ENCODE measurements around the gene HCN4. TPM values are rescaled to one million over a fixed set of nuclear protein-coding genes. Genes with fewer than 3 reads are reported as not detected.

Gene HCN4
- polyA plus RNA-seq, 1 donor from 2014 or later = 4.0 TPM

DNA sequence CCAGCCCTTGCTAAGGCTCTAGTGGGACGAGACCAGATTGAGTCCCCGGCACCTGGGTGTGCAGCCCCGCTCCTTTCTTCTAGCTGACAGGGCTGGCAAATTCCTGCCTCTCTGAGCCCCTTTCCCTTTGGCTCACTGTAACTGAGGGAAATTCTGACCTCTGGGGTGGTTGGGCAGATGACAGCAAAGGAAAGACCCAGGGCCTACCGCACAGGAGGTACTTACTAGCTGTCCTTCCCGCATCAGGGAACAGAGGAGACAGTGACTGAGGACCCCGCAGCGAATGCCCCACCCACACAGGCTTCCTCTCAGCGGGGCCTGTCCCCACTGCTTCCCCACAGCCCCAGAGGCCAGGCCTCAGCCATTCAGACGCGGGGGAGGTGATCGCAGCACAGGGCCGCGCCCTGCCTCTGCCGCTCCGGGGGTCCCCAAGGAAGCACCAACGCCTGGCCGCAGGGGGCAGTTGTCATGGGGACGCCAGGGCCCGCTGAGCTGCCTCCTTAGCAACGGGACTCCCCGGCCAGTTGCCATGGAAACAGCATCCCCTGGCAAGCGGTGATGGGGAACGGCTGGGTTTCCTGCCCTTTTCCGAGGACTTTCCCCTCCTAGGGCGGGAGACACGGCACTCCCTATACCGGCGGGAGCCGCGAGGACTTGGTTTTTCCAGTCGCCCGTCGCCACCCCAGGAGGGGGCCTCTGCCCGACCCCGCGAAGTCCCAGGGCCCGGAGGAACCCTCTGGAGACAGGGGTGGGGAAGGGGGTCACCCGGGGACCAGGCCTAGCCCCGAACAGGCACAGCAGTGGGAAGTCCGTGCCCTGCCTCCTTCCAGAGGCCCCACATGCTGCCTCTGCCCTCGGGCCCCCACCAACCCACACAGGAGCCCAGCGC is 50.1 kb downstream of the HCN4 start:
- H3K79me2 ChIP-seq (replicated peaks; ENCODE audit: insufficient read depth, low read length) = no peaks in the 10 kb centered on the region
- H2AFZ ChIP-seq (ENCODE audit: low read depth, low read length) = peak overlapping the region; percentile 24
- no peaks in the 10 kb centered on the region for H4K20me1 ChIP-seq (ENCODE audit: insufficient read depth)
- peak overlapping the region; percentile 54 for H3K4me2 ChIP-seq (ENCODE audit: low read length)
- H3K9me2 ChIP-seq (ENCODE audit: insufficient read depth, low read length) = no peaks in the 10 kb centered on the region
- H3K4me3 ChIP-seq (ENCODE audit: low read length) = peak overlapping the region; percentile 59
- H3K27ac ChIP-seq (ENCODE audit: low read length) = peak overlapping the region; percentile 98
- H3K36me3 ChIP-seq (ENCODE audit: insufficient read depth, low read length) = no peaks in the 10 kb centered on the region
- H3K9me3 ChIP-seq (ENCODE audit: low read length) = no peaks in the 10 kb centered on the region
- H3K27me3 ChIP-seq (ENCODE audit: insufficient read depth, low read depth, low read length) = no peaks in the 10 kb centered on the region
- H3F3A ChIP-seq (ENCODE audit: insufficient read depth, low read length, poor library complexity, severe bottlenecking) = peaks cover 5% of the 10 kb centered on the region
- peak overlapping the region; percentile 70 for H3K9ac ChIP-seq (ENCODE audit: low read length)
- TF ChIP-seq POLR2AphosphoS5 (IDR thresholded peaks at IDR 0.05) = peak; percentile 72
- no peak for TF ChIP-seq TAF1 (IDR thresholded peaks at IDR 0.05; ENCODE audit: low read depth)
- TF ChIP-seq RAD21 (conservative IDR thresholded peaks at IDR 0.05) = peak; percentile 34
- TF ChIP-seq, protein P1, sequence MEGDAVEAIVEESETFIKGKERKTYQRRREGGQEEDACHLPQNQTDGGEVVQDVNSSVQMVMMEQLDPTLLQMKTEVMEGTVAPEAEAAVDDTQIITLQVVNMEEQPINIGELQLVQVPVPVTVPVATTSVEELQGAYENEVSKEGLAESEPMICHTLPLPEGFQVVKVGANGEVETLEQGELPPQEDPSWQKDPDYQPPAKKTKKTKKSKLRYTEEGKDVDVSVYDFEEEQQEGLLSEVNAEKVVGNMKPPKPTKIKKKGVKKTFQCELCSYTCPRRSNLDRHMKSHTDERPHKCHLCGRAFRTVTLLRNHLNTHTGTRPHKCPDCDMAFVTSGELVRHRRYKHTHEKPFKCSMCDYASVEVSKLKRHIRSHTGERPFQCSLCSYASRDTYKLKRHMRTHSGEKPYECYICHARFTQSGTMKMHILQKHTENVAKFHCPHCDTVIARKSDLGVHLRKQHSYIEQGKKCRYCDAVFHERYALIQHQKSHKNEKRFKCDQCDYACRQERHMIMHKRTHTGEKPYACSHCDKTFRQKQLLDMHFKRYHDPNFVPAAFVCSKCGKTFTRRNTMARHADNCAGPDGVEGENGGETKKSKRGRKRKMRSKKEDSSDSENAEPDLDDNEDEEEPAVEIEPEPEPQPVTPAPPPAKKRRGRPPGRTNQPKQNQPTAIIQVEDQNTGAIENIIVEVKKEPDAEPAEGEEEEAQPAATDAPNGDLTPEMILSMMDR (IDR thresholded peaks at IDR 0.05; ENCODE audit: poor library complexity, severe bottlenecking) = peak; percentile 16
- TF ChIP-seq SMC3 (conservative IDR thresholded peaks at IDR 0.05; ENCODE audit: poor library complexity) = peak; percentile 47
- TF ChIP-seq EZH2 (IDR thresholded peaks at IDR 0.05; ENCODE audit: borderline replicate concordance, insufficient read depth, low read length, poor library complexity, severe bottlenecking) = no peak
- peak; percentile 84 for TF ChIP-seq MXI1 (conservative IDR thresholded peaks at IDR 0.05; ENCODE audit: poor library complexity, severe bottlenecking)
- peak; percentile 92 for TF ChIP-seq EP300 (conservative IDR thresholded peaks at IDR 0.05; ENCODE audit: poor library complexity, severe bottlenecking)
- TF ChIP-seq, protein P2, sequence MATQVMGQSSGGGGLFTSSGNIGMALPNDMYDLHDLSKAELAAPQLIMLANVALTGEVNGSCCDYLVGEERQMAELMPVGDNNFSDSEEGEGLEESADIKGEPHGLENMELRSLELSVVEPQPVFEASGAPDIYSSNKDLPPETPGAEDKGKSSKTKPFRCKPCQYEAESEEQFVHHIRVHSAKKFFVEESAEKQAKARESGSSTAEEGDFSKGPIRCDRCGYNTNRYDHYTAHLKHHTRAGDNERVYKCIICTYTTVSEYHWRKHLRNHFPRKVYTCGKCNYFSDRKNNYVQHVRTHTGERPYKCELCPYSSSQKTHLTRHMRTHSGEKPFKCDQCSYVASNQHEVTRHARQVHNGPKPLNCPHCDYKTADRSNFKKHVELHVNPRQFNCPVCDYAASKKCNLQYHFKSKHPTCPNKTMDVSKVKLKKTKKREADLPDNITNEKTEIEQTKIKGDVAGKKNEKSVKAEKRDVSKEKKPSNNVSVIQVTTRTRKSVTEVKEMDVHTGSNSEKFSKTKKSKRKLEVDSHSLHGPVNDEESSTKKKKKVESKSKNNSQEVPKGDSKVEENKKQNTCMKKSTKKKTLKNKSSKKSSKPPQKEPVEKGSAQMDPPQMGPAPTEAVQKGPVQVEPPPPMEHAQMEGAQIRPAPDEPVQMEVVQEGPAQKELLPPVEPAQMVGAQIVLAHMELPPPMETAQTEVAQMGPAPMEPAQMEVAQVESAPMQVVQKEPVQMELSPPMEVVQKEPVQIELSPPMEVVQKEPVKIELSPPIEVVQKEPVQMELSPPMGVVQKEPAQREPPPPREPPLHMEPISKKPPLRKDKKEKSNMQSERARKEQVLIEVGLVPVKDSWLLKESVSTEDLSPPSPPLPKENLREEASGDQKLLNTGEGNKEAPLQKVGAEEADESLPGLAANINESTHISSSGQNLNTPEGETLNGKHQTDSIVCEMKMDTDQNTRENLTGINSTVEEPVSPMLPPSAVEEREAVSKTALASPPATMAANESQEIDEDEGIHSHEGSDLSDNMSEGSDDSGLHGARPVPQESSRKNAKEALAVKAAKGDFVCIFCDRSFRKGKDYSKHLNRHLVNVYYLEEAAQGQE (IDR thresholded peaks at IDR 0.05; ENCODE audit: borderline replicate concordance) = peak; percentile 81

DNA sequence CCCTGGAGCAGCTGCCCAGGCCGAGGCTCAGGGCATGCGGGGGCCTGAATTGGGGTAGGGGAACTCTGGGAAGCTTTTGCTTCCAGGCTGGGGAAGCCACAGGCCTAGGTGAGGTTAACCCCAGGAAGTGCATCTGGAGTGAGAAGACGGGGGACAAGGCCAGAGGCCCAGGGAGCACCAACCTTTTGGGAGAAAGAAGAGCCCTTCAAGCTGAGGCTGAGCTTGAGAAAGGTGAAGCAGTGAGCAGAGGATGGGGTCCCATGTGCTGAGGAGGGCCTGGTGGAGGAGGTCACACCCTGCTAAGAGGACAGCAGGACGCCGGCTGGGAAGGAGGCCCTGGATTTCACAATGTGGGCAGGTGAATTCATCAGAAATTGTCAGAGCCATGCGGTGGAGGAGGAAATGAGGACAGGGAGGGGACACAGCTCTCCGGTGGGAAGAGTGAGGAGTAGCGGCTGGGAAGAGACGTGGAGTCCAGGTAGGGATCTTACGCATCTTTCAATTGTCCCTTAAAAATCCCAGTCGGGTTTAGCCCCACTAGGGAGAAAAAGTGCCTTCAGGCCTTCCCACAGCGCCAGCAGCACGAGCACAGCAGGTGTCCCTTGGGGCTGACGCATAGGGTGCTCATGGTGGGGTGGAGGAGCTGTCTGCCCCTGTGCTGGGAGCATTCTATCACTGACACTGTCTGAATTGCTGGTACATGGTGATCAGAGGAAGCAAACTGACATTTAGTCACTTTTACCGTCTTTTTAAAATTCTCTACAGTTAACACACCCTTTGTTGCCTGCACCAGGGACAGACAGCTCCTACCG is 50.9 kb downstream of the HCN4 start:
- Histone ChIP-seq H3K27ac (ENCODE audit: low read length) (peak overlapping the region; percentile 98), H3F3A (ENCODE audit: insufficient read depth, low read length, poor library complexity, severe bottlenecking) (peaks cover 5% of the 10 kb centered on the region), H4K20me1 (ENCODE audit: insufficient read depth) (no peaks in the 10 kb centered on the region), H3K4me2 (ENCODE audit: low read length) (peak overlapping the region; percentile 54), H3K4me3 (ENCODE audit: low read length) (peak overlapping the region; percentile 59), H2AFZ (ENCODE audit: low read depth, low read length) (peak overlapping the region; percentile 24), H3K79me2 (replicated peaks; ENCODE audit: insufficient read depth, low read length) (no peaks in the 10 kb centered on the region), H3K9me2 (ENCODE audit: insufficient read depth, low read length) (no peaks in the 10 kb centered on the region), H3K9me3 (ENCODE audit: low read length) (no peaks in the 10 kb centered on the region), H3K9ac (ENCODE audit: low read length) (peak overlapping the region; percentile 70), H3K36me3 (ENCODE audit: insufficient read depth, low read length) (no peaks in the 10 kb centered on the region), H3K27me3 (ENCODE audit: insufficient read depth, low read depth, low read length) (no peaks in the 10 kb centered on the region)
- no peak for TF ChIP-seq EP300 (conservative IDR thresholded peaks at IDR 0.05; ENCODE audit: poor library complexity, severe bottlenecking)
- TF ChIP-seq SMC3 (conservative IDR thresholded peaks at IDR 0.05; ENCODE audit: poor library complexity) = no peak
- TF ChIP-seq POLR2AphosphoS5 (IDR thresholded peaks at IDR 0.05) = peak; percentile 25
- TF ChIP-seq, protein P1 (IDR thresholded peaks at IDR 0.05; ENCODE audit: poor library complexity, severe bottlenecking) = no peak
- no peak for TF ChIP-seq EZH2 (IDR thresholded peaks at IDR 0.05; ENCODE audit: borderline replicate concordance, insufficient read depth, low read length, poor library complexity, severe bottlenecking)
- TF ChIP-seq RAD21 (conservative IDR thresholded peaks at IDR 0.05) = no peak
- no peak for TF ChIP-seq TAF1 (IDR thresholded peaks at IDR 0.05; ENCODE audit: low read depth)

Measured in neural cell (in vitro differentiated cells).